ENCODE measurements around the gene SCUBE1.
"Not testable (repeated sequence)": the region's sequence is repeated elsewhere in the genome, so short reads cannot be mapped to it uniquely, and the experiment has no call there.

SCUBE1 gene

DNA sequence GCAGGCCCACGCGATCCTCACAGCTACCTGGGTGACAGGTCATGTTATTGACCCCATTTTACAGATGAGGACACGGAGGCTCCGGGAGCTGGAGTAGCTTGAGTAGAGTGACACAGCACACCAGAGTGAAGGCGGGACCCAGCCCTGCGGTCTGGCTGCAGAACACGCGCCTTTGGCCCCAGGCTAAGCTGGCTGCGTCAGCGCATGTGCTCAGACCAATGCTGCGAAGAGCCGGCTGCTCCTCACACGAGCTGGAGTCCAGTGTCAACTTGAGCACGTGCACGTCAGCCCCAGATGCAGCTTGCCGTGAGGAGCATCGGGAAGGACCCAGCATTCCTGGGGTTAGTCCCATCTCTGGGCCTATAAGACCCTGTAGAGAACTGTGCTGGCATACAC lies 49.9 kb downstream of the SCUBE1 start:
- no peaks in the 10 kb centered on the region for H3K4me1 Mint-ChIP-seq (ENCODE audit: low read depth)
- no peaks in the 10 kb centered on the region for H3K36me3 Mint-ChIP-seq
- H3K4me3 Mint-ChIP-seq = no peak overlapping the region
- H3K9me3 Mint-ChIP-seq (ENCODE audit: low read depth) = no peaks in the 10 kb centered on the region
- no peak overlapping the region for H3K27ac Mint-ChIP-seq
- H3K27me3 Mint-ChIP-seq = no peaks in the 10 kb centered on the region

- H3K4me3 Mint-ChIP-seq = no peak overlapping the region
- H3K27ac Mint-ChIP-seq = no peak overlapping the region
- H3K9me3 Mint-ChIP-seq (ENCODE audit: low read depth) = no peaks in the 10 kb centered on the region
- H3K36me3 Mint-ChIP-seq = no peaks in the 10 kb centered on the region
- no peaks in the 10 kb centered on the region for H3K4me1 Mint-ChIP-seq (ENCODE audit: low read depth)
- no peaks in the 10 kb centered on the region for H3K27me3 Mint-ChIP-seq
These were observed 50.5 kb downstream of the SCUBE1 start for GRCh38 chr22:43292630-43293018.

DNA sequence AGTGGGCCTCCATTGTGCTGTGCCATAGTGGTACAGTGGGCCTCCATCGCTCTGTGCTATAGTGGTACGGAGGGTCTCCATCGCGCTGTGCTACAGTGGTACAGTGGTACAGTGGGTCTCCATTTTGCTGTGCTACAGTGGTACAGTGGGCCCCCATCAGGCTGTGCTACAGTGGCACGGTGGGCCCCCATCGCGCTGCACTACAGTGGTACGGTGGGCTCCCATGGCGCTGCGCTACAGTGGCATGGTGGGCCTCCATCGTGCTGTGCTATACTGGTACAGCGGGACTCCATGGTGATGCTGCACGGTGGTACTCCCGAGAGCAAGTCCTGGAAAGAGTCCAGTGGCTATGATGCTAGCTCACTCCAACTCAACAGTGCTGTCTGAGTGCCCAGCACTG lies 51.8 kb downstream of the SCUBE1 start:
- Mint-ChIP-seq H3K27me3 (no peaks in the 10 kb centered on the region), H3K4me3 (no peak overlapping the region), H3K4me1 (ENCODE audit: low read depth) (no peaks in the 10 kb centered on the region), H3K27ac (no peak overlapping the region), H3K9me3 (ENCODE audit: low read depth) (no peaks in the 10 kb centered on the region), H3K36me3 (no peaks in the 10 kb centered on the region)

DNA sequence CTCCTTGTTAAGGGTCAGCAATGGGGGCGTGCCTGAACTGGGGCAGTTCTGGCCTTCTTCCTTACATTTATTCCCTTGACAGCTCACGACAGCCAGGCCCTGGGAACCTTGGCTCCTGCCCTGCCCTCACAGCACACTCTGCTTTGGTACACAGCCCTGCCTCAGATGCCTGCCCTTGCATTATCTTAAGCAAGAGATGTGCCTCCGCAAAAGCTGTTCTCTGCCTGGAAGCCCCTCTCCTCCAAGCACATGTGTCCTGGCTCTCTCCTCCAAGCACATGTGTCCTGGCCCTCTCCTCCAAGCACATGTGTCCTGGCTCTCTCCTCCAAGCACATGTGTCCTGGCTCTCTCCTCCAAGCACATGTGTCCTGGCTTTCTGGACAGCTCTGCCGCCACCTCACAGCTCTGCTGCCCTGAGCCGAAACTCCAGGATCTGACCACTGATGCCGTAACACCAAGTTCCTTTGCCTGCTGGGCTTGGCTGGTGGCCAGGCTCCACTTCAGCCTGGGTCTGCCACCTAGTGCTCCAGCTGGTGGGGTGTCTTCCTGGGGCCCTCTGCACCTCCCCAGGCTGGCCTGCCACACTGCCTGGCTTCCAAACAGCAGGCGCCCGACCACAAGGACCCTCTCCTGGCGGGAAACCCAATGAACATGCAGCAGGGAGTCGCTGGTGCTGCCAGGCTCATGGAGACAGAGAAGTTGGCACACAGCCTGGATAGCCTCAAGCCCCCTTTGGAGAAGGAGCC lies 53.0 kb downstream of the SCUBE1 start:
- Mint-ChIP-seq H3K36me3 (no peaks in the 10 kb centered on the region), H3K4me3 (no peak overlapping the region), H3K27ac (no peak overlapping the region), H3K9me3 (ENCODE audit: low read depth) (no peaks in the 10 kb centered on the region), H3K4me1 (ENCODE audit: low read depth) (no peaks in the 10 kb centered on the region), H3K27me3 (no peaks in the 10 kb centered on the region)

DNA sequence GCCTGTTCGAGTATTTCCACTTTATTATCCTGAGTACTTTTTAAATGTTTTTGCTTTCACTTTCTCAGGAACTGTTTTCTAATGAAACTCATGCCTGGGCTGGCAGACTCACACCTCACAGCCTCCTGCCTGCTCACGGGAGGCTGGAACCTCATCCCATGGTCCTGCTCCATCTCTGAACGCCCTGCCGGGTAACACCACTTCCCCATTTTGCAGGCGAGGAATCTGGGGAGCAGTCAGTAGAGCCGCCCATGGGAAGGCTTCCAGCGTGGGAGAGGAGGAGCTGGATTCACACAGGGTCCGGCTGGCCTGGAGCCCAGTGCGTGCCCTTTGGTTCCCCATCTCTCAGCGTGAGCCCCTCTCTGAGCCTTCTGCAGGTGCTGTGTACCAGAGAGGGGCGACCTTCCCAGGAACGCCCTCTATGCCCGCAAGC lies 53.6 kb downstream of the SCUBE1 start:
- H3K9me3 Mint-ChIP-seq (ENCODE audit: low read depth) = no peaks in the 10 kb centered on the region
- H3K4me1 Mint-ChIP-seq (ENCODE audit: low read depth) = no peaks in the 10 kb centered on the region
- no peaks in the 10 kb centered on the region for H3K36me3 Mint-ChIP-seq
- no peak overlapping the region for H3K4me3 Mint-ChIP-seq
- no peaks in the 10 kb centered on the region for H3K27me3 Mint-ChIP-seq
- no peak overlapping the region for H3K27ac Mint-ChIP-seq

DNA sequence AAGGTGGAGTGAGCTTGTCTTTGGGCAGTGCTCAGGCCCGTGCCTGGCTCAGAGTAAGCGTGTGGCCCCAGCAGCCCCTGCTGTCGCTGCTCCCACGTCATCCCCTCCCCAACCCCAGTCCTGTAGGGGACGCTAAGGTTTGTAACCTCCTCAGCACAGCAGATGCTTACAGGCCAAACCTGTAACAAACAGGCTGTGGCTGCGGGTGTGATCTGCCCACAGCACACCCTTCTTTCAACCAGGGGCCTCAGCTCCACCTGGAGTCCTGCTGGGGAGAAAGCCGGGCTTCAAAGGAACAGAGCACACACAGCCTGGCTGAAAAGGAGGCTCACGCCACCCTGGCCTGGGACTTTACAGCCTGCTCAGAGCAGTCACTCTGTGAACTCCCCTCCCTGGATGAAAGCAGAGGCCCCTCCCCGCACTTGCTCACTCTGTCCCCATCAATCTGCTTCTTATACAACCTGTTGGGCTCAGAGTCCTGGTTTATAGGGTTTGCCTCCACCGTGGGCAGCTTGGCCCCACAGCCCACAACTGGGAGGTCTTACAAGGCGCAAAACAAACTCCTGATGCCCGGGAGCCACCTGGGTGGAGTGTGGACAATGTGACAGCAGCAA lies 54.3 kb downstream of the SCUBE1 start:
- no peaks in the 10 kb centered on the region for H3K27me3 Mint-ChIP-seq
- no peak overlapping the region for H3K27ac Mint-ChIP-seq
- no peaks in the 10 kb centered on the region for H3K4me1 Mint-ChIP-seq (ENCODE audit: low read depth)
- H3K9me3 Mint-ChIP-seq (ENCODE audit: low read depth) = no peaks in the 10 kb centered on the region
- no peak overlapping the region for H3K4me3 Mint-ChIP-seq
- no peaks in the 10 kb centered on the region for H3K36me3 Mint-ChIP-seq

- Mint-ChIP-seq H3K27me3 (no peaks in the 10 kb centered on the region), H3K27ac (peak overlapping the region; percentile 11), H3K36me3 (no peaks in the 10 kb centered on the region), H3K9me3 (ENCODE audit: low read depth) (no peaks in the 10 kb centered on the region), H3K4me3 (no peak overlapping the region), H3K4me1 (ENCODE audit: low read depth) (no peaks in the 10 kb centered on the region)
These were observed 54.8 kb downstream of the SCUBE1 start for GRCh38 chr22:43288378-43288777.

- Mint-ChIP-seq H3K4me1 (ENCODE audit: low read depth) (no peaks in the 10 kb centered on the region), H3K9me3 (ENCODE audit: low read depth) (no peaks in the 10 kb centered on the region), H3K27me3 (no peaks in the 10 kb centered on the region), H3K36me3 (no peaks in the 10 kb centered on the region), H3K27ac (no peak overlapping the region), H3K4me3 (no peak overlapping the region)
These were observed 55.7 kb downstream of the SCUBE1 start for GRCh38 chr22:43287441-43287840.

DNA sequence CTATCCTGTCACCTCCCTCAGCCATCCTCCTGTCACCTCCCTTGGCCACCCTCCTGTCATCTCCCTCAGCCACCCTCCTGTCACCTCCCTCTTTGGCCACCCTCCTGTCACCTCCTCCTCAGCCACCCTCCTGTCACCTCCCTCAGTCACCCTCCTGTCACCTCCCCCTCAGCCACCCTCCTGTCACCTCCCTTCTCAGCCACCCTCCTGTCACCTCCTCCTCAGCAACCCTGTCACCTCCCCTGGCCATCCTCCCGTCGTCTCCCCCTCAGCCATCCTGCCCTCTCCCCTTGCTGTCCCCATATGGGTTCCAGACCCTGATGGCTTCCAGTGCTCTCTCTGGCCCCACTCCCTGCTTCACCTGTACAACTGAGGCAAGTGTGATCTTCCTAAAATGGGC lies 61.8 kb downstream of the SCUBE1 start:
- Mint-ChIP-seq H3K27ac (no peak overlapping the region), H3K27me3 (no peaks in the 10 kb centered on the region), H3K9me3 (ENCODE audit: low read depth) (no peaks in the 10 kb centered on the region), H3K4me1 (ENCODE audit: low read depth) (no peaks in the 10 kb centered on the region), H3K4me3 (no peak overlapping the region), H3K36me3 (no peaks in the 10 kb centered on the region)

- not testable (repeated sequence) for H3K27ac Mint-ChIP-seq; H3K36me3 Mint-ChIP-seq; H3K27me3 Mint-ChIP-seq; H3K4me3 Mint-ChIP-seq; H3K4me1 Mint-ChIP-seq (ENCODE audit: low read depth); H3K9me3 Mint-ChIP-seq (ENCODE audit: low read depth)
These were observed 62.7 kb downstream of the SCUBE1 start for GRCh38 chr22:43280523-43280886.

GRCh38 chr22:43279867-43280522 lies 63.2 kb downstream of the SCUBE1 start:
- Mint-ChIP-seq H3K27ac (no peak overlapping the region), H3K27me3 (peaks cover 3% of the 10 kb centered on the region), H3K4me3 (no peak overlapping the region), H3K4me1 (ENCODE audit: low read depth) (no peaks in the 10 kb centered on the region), H3K9me3 (ENCODE audit: low read depth) (no peaks in the 10 kb centered on the region), H3K36me3 (no peaks in the 10 kb centered on the region)

- peaks cover 4% of the 10 kb centered on the region for H3K27me3 Mint-ChIP-seq
- H3K4me3 Mint-ChIP-seq = no peak overlapping the region
- H3K4me1 Mint-ChIP-seq (ENCODE audit: low read depth) = no peaks in the 10 kb centered on the region
- H3K27ac Mint-ChIP-seq = no peak overlapping the region
- H3K36me3 Mint-ChIP-seq = no peaks in the 10 kb centered on the region
- no peaks in the 10 kb centered on the region for H3K9me3 Mint-ChIP-seq (ENCODE audit: low read depth)
These were observed 65.1 kb downstream of the SCUBE1 start for GRCh38 chr22:43277987-43278601.

DNA sequence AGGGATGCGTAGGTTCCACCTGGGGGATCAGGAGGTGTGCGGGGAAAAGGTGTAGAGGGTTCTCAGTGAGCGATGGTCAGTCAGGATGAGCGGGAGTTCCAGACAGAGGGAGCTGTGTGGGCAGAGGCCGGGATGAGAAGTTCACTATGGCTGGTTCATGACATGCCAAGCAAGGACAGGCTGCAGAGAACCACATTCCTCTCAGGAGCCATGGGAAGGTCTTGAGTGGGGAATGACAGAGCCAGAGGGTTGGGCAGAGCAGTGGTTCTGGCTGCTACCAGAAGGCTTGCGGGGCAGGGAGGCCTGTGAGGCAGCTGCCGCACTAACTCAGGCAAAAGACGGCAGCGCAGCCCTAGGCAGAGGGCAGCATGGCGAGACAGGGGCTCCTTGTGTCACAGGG lies 66.1 kb downstream of the SCUBE1 start:
- Mint-ChIP-seq H3K4me1 (ENCODE audit: low read depth) (no peaks in the 10 kb centered on the region), H3K4me3 (no peak overlapping the region), H3K9me3 (ENCODE audit: low read depth) (no peaks in the 10 kb centered on the region), H3K27ac (no peak overlapping the region), H3K27me3 (peaks cover 4% of the 10 kb centered on the region), H3K36me3 (no peaks in the 10 kb centered on the region)

DNA sequence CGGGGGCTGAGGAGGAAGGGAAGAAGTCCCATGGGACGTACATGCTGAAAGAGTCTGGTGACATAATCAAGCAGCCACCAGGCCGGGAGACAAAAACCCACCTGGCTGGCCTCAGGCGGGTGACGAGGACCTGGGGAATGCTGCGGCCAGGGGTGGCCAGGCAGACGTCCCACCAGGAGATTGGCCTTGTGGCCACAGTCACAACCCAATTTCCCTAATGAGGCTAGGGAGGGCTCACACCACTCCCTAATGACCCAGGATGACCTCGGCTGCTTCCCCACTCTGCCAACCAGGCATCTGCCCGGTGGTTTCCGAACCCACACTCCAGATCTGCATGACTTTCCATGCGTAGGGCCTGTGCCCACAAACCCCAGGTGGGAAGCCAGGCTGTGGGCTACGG lies 66.9 kb downstream of the SCUBE1 start:
- H3K27me3 Mint-ChIP-seq = peaks cover 4% of the 10 kb centered on the region
- H3K27ac Mint-ChIP-seq = no peak overlapping the region

GRCh38 chr22:43275545-43276317 lies 67.4 kb downstream of the SCUBE1 start:
- Mint-ChIP-seq H3K36me3 (no peaks in the 10 kb centered on the region), H3K4me3 (no peak overlapping the region), H3K27me3 (peaks cover 4% of the 10 kb centered on the region), H3K4me1 (ENCODE audit: low read depth) (no peaks in the 10 kb centered on the region), H3K9me3 (ENCODE audit: low read depth) (no peaks in the 10 kb centered on the region), H3K27ac (no peak overlapping the region)

More for the DNA sequence above, 66.9 kb downstream of the SCUBE1 start:
- Mint-ChIP-seq H3K36me3 (no peaks in the 10 kb centered on the region), H3K4me1 (ENCODE audit: low read depth) (no peaks in the 10 kb centered on the region), H3K9me3 (ENCODE audit: low read depth) (no peaks in the 10 kb centered on the region), H3K4me3 (no peak overlapping the region)

Measured in activated naive CD8-positive, alpha-beta T cell (primary cell).